ENCODE results near the gene CNOT3. TPM values are rescaled to one million over a fixed set of nuclear protein-coding genes. Genes with fewer than 3 reads are reported as not detected.

CNOT3 gene
- total and polyA plus RNA-seq, 9 of the 15 experiments (the other 6 are each of a cell fraction or from before 2014, with no cell fraction given) = 0.27 to 60.4 (median 9.9) TPM

DNA sequence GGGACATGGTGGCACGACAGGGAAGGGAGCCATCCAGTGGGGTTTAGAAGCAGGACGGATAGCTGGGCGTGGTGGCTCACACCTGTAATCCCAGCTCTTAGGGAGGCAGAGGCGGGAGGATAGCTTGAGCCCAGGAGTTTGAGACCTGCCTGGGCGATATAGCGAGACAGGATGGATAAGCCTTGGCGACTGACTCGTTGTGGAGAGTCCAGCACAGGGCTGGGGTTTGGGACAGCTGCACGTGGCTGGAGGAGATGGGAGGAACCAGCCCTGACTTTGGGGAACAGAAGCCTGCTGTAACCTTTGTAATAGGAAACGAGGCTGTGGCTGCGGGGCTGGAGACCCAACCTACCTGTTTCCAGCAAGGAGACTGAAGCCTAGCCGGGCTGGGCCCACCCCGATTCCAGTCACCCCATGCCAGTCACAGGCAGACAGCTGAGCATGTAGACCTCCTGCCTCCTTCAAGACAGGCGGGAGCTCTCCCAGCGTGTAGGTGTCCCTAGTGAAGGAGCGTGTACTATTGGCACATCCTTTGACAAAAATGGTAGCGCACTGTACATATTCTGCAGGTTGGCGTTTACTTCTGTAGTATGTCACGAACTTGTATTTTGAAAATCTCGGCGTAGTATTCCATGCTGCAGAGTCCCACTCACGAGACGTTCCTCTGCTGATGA, 13.9 kb downstream of the CNOT3 start:
- no TSS peak for BruUV-seq (replicated peaks)
- H3K9ac ChIP-seq (ENCODE audit: insufficient read depth in 1 of 2, low read depth in 2 of 2, low read length in 2 of 2) = no peak overlapping the region
- no peaks in the 10 kb centered on the region for H3K79me2 ChIP-seq (ENCODE audit: control insufficient read depth, insufficient read depth, low read length)
- H3K27me3 ChIP-seq (ENCODE audit: control insufficient read depth in 2 of 2, insufficient read depth in 2 of 2, low read length in 2 of 2) = no peaks in the 10 kb centered on the region
- no peak for FAIRE-seq
- in situ Hi-C loops (cut with MboI) (no loop called here), intact Hi-C loops (cut with micrococcal nuclease) (no loop called here)
- ATAC-seq = no peak
- ChIA-PET CTCF (ENCODE audit: low intra/inter-chr PET ratio) (no interaction called here), POLR2A (interaction anchor here (0.6 to 1.5 kb wide), 6 partner anchors 8 to 1302 kb away, joined by 3 to 5 read pairs (median 4); partner anchors contain the start of genes CNOT3 and LENG1)
- H3K27ac ChIP-seq (ENCODE audit: extremely low read depth, low read depth, low read length) = no peak overlapping the region
- H3K9me3 ChIP-seq (replicated peaks; ENCODE audit: control insufficient read depth, insufficient read depth, low read depth, low read length) = no peaks in the 10 kb centered on the region
- TF ChIP-seq ESRRA (IDR thresholded peaks at IDR 0.05; ENCODE audit: borderline replicate concordance, low read depth) (no peak), POLR2AphosphoS5 (IDR thresholded peaks at IDR 0.05; ENCODE audit: control insufficient read depth, insufficient read depth, low read depth, low read length) (no peak), POLR2B (IDR thresholded peaks at IDR 0.05; ENCODE audit: low read depth, partially characterized antibody) (peak; percentile 4), HNRNPH1 (optimal IDR thresholded peaks at IDR 0.05; ENCODE audit: low read depth, low read length) (no peak), SMARCA5 (IDR thresholded peaks at IDR 0.05) (no peak)
- 87% methylated on average over 23 of the region's 23 CpGs for WGBS (ENCODE audit: insufficient coverage, low coverage, missing lambda C conversion rate)
- no peaks in the 10 kb centered on the region; the same call in 1 of the 2 replicates for H4K20me1 ChIP-seq (replicated peaks; ENCODE audit: control insufficient read depth, insufficient read depth, low read length)
- H3K4me3 ChIP-seq = no peak overlapping the region
- H3K9me1 ChIP-seq (ENCODE audit: control insufficient read depth, insufficient read depth, low read length) = no peaks in the 10 kb centered on the region
- no peak overlapping the region for H2AFZ ChIP-seq (ENCODE audit: low read depth, low read length)
- no peak for DNase-seq (ENCODE audit: extremely low read depth in 1 of 4, low spot score in 3 of 4)
- H3K36me3 ChIP-seq (ENCODE audit: control insufficient read depth, insufficient read depth, low read length) = peaks cover 95% of the 10 kb centered on the region
- peaks cover 0 to 4% of the 10 kb centered on the region in 2 experiments; a peak in 1 of 5 replicates for H3K4me1 ChIP-seq (replicated peaks in 1 of 2; ENCODE audit: control insufficient read depth in 2 of 2, insufficient read depth in 2 of 2, low read length in 2 of 2)
- no peak overlapping the region for H3K4me2 ChIP-seq (ENCODE audit: insufficient read depth, low read length)

DNA sequence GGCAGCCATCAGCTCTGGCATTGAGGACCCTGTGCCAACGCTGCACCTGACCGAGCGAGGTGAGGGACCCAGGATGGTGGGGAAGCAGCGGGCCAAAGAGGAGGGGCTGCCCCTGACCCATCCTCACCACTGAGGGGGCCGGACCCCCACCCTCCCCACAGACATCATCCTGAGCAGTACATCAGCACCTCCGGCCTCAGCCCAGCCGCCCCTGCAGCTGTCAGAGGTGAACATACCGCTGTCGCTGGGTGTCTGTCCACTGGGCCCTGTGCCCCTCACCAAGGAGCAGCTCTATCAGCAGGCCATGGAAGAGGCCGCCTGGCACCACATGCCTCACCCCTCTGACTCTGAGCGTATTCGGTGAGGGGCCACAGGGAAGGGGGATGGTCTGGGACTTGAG, 14.7 kb downstream of the CNOT3 start:
- DNase-seq (ENCODE audit: extremely low read depth in 1 of 4, low spot score in 3 of 4) (no peak), FAIRE-seq (no peak), ATAC-seq (no peak)
- no TSS peak for BruUV-seq (replicated peaks)
- ChIA-PET CTCF (ENCODE audit: low intra/inter-chr PET ratio) (no interaction called here), POLR2A (interaction anchor here (0.7 to 1.5 kb wide), 3 partner anchors 13 to 19 kb away, joined by 4 to 5 read pairs (median 4); partner anchors contain the start of gene CNOT3)
- Histone ChIP-seq H3K27ac (ENCODE audit: extremely low read depth, low read depth, low read length) (no peak overlapping the region), H3K36me3 (ENCODE audit: control insufficient read depth, insufficient read depth, low read length) (peaks cover 95% of the 10 kb centered on the region), H3K79me2 (ENCODE audit: control insufficient read depth, insufficient read depth, low read length) (no peaks in the 10 kb centered on the region), H2AFZ (ENCODE audit: low read depth, low read length) (no peak overlapping the region), H4K20me1 (replicated peaks; ENCODE audit: control insufficient read depth, insufficient read depth, low read length) (no peaks in the 10 kb centered on the region; the same call in 1 of the 2 replicates), H3K9me3 (replicated peaks; ENCODE audit: control insufficient read depth, insufficient read depth, low read depth, low read length) (no peaks in the 10 kb centered on the region), H3K9ac (ENCODE audit: insufficient read depth in 1 of 2, low read depth in 2 of 2, low read length in 2 of 2) (no peak overlapping the region), H3K27me3 (ENCODE audit: control insufficient read depth in 2 of 2, insufficient read depth in 2 of 2, low read length in 2 of 2) (no peaks in the 10 kb centered on the region), H3K4me1 (replicated peaks in 1 of 2; ENCODE audit: control insufficient read depth in 2 of 2, insufficient read depth in 2 of 2, low read length in 2 of 2) (peaks cover 0 to 8% of the 10 kb centered on the region in 2 experiments; a peak in 1 of 5 replicates), H3K9me1 (ENCODE audit: control insufficient read depth, insufficient read depth, low read length) (no peaks in the 10 kb centered on the region), H3K4me3 (no peak overlapping the region), H3K4me2 (ENCODE audit: insufficient read depth, low read length) (no peak overlapping the region)
- 97% methylated on average over 8 of the region's 12 CpGs for WGBS (ENCODE audit: insufficient coverage, low coverage, missing lambda C conversion rate)
- intact Hi-C loops (cut with micrococcal nuclease) (no loop called here), in situ Hi-C loops (cut with MboI) (no loop called here)
- peak; percentile 63 for TF ChIP-seq POLR2G (IDR thresholded peaks at IDR 0.05; ENCODE audit: low read depth, low read length)
- TF ChIP-seq, protein P1, sequence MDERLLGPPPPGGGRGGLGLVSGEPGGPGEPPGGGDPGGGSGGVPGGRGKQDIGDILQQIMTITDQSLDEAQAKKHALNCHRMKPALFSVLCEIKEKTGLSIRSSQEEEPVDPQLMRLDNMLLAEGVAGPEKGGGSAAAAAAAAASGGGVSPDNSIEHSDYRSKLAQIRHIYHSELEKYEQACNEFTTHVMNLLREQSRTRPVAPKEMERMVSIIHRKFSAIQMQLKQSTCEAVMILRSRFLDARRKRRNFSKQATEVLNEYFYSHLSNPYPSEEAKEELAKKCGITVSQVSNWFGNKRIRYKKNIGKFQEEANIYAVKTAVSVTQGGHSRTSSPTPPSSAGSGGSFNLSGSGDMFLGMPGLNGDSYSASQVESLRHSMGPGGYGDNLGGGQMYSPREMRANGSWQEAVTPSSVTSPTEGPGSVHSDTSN (CRISPR knock-in tag; IDR thresholded peaks at IDR 0.05; ENCODE audit: low read depth) = no peak
- TF ChIP-seq, protein P1 (tag; conservative IDR thresholded peaks at IDR 0.05; ENCODE audit: low read depth) = no peak

Data from K562 (cell line).